ENCODE data around the gene COL15A1. TPM values are rescaled to one million over a fixed set of nuclear protein-coding genes. Genes with fewer than 3 reads are reported as not detected.

The COL15A1 gene
- total RNA-seq, 1 experiment from 2014 or later, result 0.04 TPM

DNA sequence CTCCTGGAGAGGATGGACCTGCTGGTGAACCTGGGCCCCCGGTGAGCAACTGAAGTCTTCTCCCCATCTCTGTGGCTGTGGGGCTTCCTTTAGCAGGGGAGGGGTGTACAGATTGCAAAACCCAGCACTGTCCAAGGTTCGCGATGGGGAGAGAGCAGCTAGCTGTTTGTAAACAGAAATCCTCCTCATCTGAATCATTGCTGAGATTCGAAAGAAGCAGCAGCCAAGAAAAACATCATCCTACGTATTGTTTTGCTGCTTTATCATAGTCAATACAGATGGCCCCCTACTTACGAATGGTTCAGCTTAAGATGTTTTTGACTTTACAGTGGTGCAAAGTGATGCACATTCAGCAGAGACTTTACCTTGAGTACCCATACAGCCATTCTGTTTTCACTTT, 81.3 kb downstream of the COL15A1 start:
- H3K27ac ChIP-seq (ENCODE audit: low read depth, low read length, poor library complexity, severe bottlenecking), result no peak overlapping the region
- BruUV-seq (replicated peaks), result no TSS peak
- POLR2A ChIA-PET (ENCODE audit: low non-redundant PET), result no interaction called here
- intact Hi-C loops (cut with micrococcal nuclease; ENCODE audit: unreplicated experiment), result no loop called here
- no peak overlapping the region for H3K4me3 ChIP-seq (ENCODE audit: low read depth, low read length, poor library complexity, severe bottlenecking)
- H3K36me3 ChIP-seq (ENCODE audit: insufficient read depth, low read length, poor library complexity, severe bottlenecking), result no peaks in the 10 kb centered on the region
- CTCF ChIA-PET, result no interaction called here
- DNase-seq (ENCODE audit: low spot score), result no peak
- no peaks in the 10 kb centered on the region for H3K27me3 ChIP-seq (replicated peaks; ENCODE audit: insufficient read depth, low read depth, low read length, poor library complexity)
- no peak for TF ChIP-seq EZH2 (IDR thresholded peaks at IDR 0.05; ENCODE audit: borderline replicate concordance, low read depth, low read length, poor library complexity, severe bottlenecking)
- TF ChIP-seq, protein P1, sequence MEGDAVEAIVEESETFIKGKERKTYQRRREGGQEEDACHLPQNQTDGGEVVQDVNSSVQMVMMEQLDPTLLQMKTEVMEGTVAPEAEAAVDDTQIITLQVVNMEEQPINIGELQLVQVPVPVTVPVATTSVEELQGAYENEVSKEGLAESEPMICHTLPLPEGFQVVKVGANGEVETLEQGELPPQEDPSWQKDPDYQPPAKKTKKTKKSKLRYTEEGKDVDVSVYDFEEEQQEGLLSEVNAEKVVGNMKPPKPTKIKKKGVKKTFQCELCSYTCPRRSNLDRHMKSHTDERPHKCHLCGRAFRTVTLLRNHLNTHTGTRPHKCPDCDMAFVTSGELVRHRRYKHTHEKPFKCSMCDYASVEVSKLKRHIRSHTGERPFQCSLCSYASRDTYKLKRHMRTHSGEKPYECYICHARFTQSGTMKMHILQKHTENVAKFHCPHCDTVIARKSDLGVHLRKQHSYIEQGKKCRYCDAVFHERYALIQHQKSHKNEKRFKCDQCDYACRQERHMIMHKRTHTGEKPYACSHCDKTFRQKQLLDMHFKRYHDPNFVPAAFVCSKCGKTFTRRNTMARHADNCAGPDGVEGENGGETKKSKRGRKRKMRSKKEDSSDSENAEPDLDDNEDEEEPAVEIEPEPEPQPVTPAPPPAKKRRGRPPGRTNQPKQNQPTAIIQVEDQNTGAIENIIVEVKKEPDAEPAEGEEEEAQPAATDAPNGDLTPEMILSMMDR (conservative IDR thresholded peaks at IDR 0.05; ENCODE audit: low read depth, low read length), result no peak
- H3K9me3 ChIP-seq (ENCODE audit: low read depth, low read length, poor library complexity, severe bottlenecking), result no peaks in the 10 kb centered on the region
- no peaks in the 10 kb centered on the region for H3K4me1 ChIP-seq (ENCODE audit: insufficient read depth, low read length, poor library complexity, severe bottlenecking)

DNA sequence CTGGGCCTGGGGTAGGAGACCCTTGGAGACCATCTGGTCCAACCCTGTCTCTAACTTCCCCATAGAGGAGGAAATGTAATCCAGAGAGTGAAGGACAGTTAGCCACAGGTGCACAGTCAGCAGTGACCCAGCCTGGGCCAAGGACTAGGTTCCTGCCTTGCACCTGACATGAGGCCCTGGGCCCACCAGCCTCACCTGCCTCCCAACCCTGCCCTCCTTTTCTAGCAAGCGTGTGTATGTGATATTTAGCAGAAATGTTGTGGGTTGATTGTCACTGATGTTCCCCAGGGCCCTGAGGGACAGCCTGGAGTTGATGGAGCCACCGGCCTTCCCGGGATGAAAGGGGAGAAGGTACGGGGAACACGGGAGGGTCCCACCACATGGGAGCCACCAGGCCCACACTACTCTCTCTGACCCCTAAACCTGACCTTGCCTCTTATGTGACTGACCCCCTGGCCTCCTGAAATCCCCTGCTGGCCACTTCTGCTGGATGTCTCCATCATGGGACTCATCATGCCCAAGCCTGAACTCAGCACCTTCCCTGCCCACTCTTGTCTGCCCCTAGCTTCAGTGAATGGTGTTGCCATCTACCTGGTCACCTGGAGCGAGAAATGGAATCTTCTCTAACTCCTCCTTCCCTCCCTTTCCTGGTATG, 82.0 kb downstream of the COL15A1 start:
- Histone ChIP-seq H3K9me3 (ENCODE audit: low read depth, low read length, poor library complexity, severe bottlenecking) (no peaks in the 10 kb centered on the region), H3K27ac (ENCODE audit: low read depth, low read length, poor library complexity, severe bottlenecking) (no peak overlapping the region), H3K4me1 (ENCODE audit: insufficient read depth, low read length, poor library complexity, severe bottlenecking) (no peaks in the 10 kb centered on the region), H3K4me3 (ENCODE audit: low read depth, low read length, poor library complexity, severe bottlenecking) (no peak overlapping the region), H3K27me3 (replicated peaks; ENCODE audit: insufficient read depth, low read depth, low read length, poor library complexity) (no peaks in the 10 kb centered on the region), H3K36me3 (ENCODE audit: insufficient read depth, low read length, poor library complexity, severe bottlenecking) (no peaks in the 10 kb centered on the region)
- no TSS peak for BruUV-seq (replicated peaks)
- TF ChIP-seq, protein P1 (conservative IDR thresholded peaks at IDR 0.05; ENCODE audit: low read depth, low read length), result no peak
- no peak for TF ChIP-seq EZH2 (IDR thresholded peaks at IDR 0.05; ENCODE audit: borderline replicate concordance, low read depth, low read length, poor library complexity, severe bottlenecking)
- POLR2A ChIA-PET (ENCODE audit: low non-redundant PET), result no interaction called here
- DNase-seq (ENCODE audit: low spot score), result no peak
- intact Hi-C loops (cut with micrococcal nuclease; ENCODE audit: unreplicated experiment), result no loop called here
- CTCF ChIA-PET, result no interaction called here

DNA sequence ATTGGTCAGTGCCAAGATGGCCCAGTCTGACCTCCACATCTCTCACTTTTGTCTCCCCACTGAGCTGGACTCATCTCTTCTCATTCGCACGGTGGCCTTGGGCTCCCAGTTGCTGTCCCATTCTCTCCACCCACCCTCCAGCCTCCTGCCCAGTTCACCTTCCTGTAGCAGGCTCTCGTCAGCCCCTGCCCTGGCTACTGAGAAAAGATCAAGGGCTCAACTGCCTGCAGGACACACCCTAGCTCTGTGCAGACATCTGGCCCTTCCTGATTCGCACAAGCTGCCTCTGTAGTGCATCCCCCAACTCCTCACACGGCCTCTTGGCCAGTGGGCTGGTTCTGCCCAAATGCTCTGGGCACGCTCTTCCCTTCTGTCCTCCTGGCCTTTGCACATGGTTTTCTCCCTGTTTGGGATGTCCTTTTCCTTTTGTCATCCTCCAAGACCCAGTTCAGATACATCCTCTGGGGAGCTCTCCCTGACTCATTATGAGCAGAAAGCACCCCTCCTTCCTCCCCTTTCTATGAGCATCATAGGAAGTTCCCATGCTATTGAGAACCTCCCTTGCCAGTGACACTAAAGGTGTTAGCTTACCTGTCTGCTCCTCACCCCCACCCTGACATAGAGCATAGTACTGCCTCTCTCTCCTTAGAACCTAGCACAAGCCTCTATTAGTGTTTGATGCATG, 82.7 kb downstream of the COL15A1 start:
- no peaks in the 10 kb centered on the region for H3K9me3 ChIP-seq (ENCODE audit: low read depth, low read length, poor library complexity, severe bottlenecking)
- intact Hi-C loops (cut with micrococcal nuclease; ENCODE audit: unreplicated experiment), result no loop called here
- no peaks in the 10 kb centered on the region for H3K4me1 ChIP-seq (ENCODE audit: insufficient read depth, low read length, poor library complexity, severe bottlenecking)
- no peak for DNase-seq (ENCODE audit: low spot score)
- H3K27ac ChIP-seq (ENCODE audit: low read depth, low read length, poor library complexity, severe bottlenecking), result no peak overlapping the region
- H3K4me3 ChIP-seq (ENCODE audit: low read depth, low read length, poor library complexity, severe bottlenecking), result no peak overlapping the region
- TF ChIP-seq, protein P1 (conservative IDR thresholded peaks at IDR 0.05; ENCODE audit: low read depth, low read length), result no peak
- no peaks in the 10 kb centered on the region for H3K27me3 ChIP-seq (replicated peaks; ENCODE audit: insufficient read depth, low read depth, low read length, poor library complexity)
- POLR2A ChIA-PET (ENCODE audit: low non-redundant PET), result no interaction called here
- no TSS peak for BruUV-seq (replicated peaks)
- CTCF ChIA-PET, result no interaction called here
- no peaks in the 10 kb centered on the region for H3K36me3 ChIP-seq (ENCODE audit: insufficient read depth, low read length, poor library complexity, severe bottlenecking)

All from A673 (cell line).